B cell (primary cell): ENCODE results near the gene CLEC11A. TPM values are rescaled to one million over a fixed set of nuclear protein-coding genes. Genes with fewer than 3 reads are reported as not detected.

ENCODE experiments used
- ATAC-seq: fragments of 200-7000 bp; cut with Tn5 transposase; one replicate; pipeline ENCODE4 v1.10.0; 2021; ENCODE audit warnings: low read depth, mild to moderate bottlenecking, moderate number of reproducible peaks, moderate library complexity
- CTCF ChIA-PET: fragments of 350-600 bp; sonication (Branson Sonifier 250); formaldehyde crosslinking; loops from one replicate; lab custom pipeline; 2021; ENCODE audit warnings: antibody characterized with exemption, inconsistent platforms; lab: Charles Lee
- POLR2A ChIA-PET: fragments of 350-600 bp; sonication (Branson Sonifier 250); formaldehyde crosslinking; loops from one replicate; lab custom pipeline; 2021; ENCODE audit warnings: antibody characterized with exemption; lab: Charles Lee
- DNase-seq: peaks from one replicate; pipeline ENCODE4 v3.0.0; 2013
- H2AFZ ChIP-seq: 2 replicates; pipeline ENCODE4 v1.6.1; 2012; ENCODE audit warnings: mild to moderate bottlenecking, low read depth, low read length; ENCODE audit not compliant: insufficient read depth, poor library complexity, severe bottlenecking
- H3K27ac ChIP-seq, 2 donors: 1 replicate in 1 of 2; 2 replicates in 1 of 2; pipeline ENCODE4 v1.5.1; 2012 to 2013; ENCODE audit warnings: low read length in 2 of 2, mild to moderate bottlenecking in 2 of 2, moderate library complexity in 1 of 2
- H3K27me3 ChIP-seq, 4 experiments: fragments of 200-600 bp in 1 of 4; sonication (generic) in 1 of 4; replicated peaks in 1 of 4; 1 replicate in 2 of 4; 2 replicates in 2 of 4; pipeline versions ENCODE4 v1.6.1 to v1.7.0; 2013 to 2016; ENCODE audit warnings: low read length in 3 of 4, mild to moderate bottlenecking in 2 of 4, mixed read lengths in 1 of 4, moderate library complexity in 1 of 4; ENCODE audit not compliant: insufficient read depth in 4 of 4, control insufficient read depth in 3 of 4; ENCODE audit errors: control extremely low read depth in 1 of 4
- H3K36me3 ChIP-seq, 2 experiments: replicated peaks in 1 of 2; 1 replicate in 1 of 2; 2 replicates in 1 of 2; pipeline versions ENCODE4 v1.6.1 to v1.7.1; 2013; ENCODE audit warnings: low read length in 1 of 2; ENCODE audit not compliant: insufficient read depth in 2 of 2, control insufficient read depth in 1 of 2; ENCODE audit errors: control extremely low read depth in 1 of 2, extremely low read depth in 1 of 2
- H3K4me1 ChIP-seq, 2 donors: fragments of 200-600 bp in 1 of 2; sonication (generic) in 1 of 2; 1 replicate in 1 of 2; 2 replicates in 1 of 2; pipeline versions ENCODE4 v1.5.1 to v1.6.1; 2013 to 2017; ENCODE audit warnings: low read length in 2 of 2; ENCODE audit not compliant: control insufficient read depth in 2 of 2, insufficient read depth in 2 of 2
- H3K4me2 ChIP-seq: replicated peaks from 2 replicates; pipeline ENCODE3; 2012; ENCODE audit warnings: mild to moderate bottlenecking, low read depth, low read length; ENCODE audit not compliant: poor library complexity, severe bottlenecking
- H3K4me3 ChIP-seq, 5 experiments: fragments of 200-600 bp in 1 of 5; sonication (generic) in 1 of 5; 1 replicate in 3 of 5; 2 replicates in 2 of 5; pipeline versions ENCODE4 v1.5.1 to v1.7.0; 2011 to 2016; ENCODE audit warnings: low read length in 4 of 5, mild to moderate bottlenecking in 4 of 5, low read depth in 2 of 5, control low read depth in 1 of 5, moderate library complexity in 1 of 5; ENCODE audit not compliant: insufficient read depth in 1 of 5; ENCODE audit errors: control extremely low read depth in 1 of 5, extremely low read depth in 1 of 5
- H3K79me2 ChIP-seq: fragments of 200-600 bp; sonication (generic); one replicate; pipeline ENCODE4 v1.6.0; 2016; ENCODE audit warnings: low read length; ENCODE audit not compliant: control insufficient read depth, insufficient read depth
- H3K9ac ChIP-seq: fragments of 200-600 bp; sonication (generic); 2 replicates; pipeline ENCODE4 v1.6.1; 2017; ENCODE audit warnings: mild to moderate bottlenecking, low read length, moderate library complexity
- H3K9me3 ChIP-seq, 3 donors: one replicate each; pipeline versions ENCODE4 v1.6.1 to v1.7.1; 2013; ENCODE audit warnings: low read length in 2 of 3; ENCODE audit not compliant: control insufficient read depth in 2 of 3, insufficient read depth in 1 of 3; ENCODE audit errors: control extremely low read depth in 1 of 3
- H4K20me1 ChIP-seq: 2 replicates; pipeline ENCODE4 v1.6.0; 2012; ENCODE audit warnings: mild to moderate bottlenecking, low read length; ENCODE audit not compliant: insufficient read depth, control insufficient read depth, poor library complexity, severe bottlenecking
- H3K27ac Mint-ChIP-seq: one replicate; pipeline ENCODE4 v1.8.0; 2021; ENCODE audit warnings: mixed read lengths
- H3K27me3 Mint-ChIP-seq: one replicate; pipeline ENCODE4 v1.8.0; 2021; ENCODE audit warnings: mixed read lengths
- H3K4me1 Mint-ChIP-seq: one replicate; pipeline ENCODE4 v1.8.0; 2021; ENCODE audit warnings: mixed read lengths
- H3K4me3 Mint-ChIP-seq: one replicate; pipeline ENCODE4 v1.8.0; 2021; ENCODE audit warnings: mixed read lengths
- H3K9me3 Mint-ChIP-seq: one replicate; pipeline ENCODE4 v1.8.0; 2022; ENCODE audit warnings: mixed read lengths; ENCODE audit not compliant: insufficient read depth
- EZH2 ChIP-seq: IDR thresholded peaks from 2 replicates; pipeline ENCODE4 v1.6.1; 2012; ENCODE audit warnings: borderline replicate concordance, low read depth, mild to moderate bottlenecking, moderate library complexity, low read length; ENCODE audit not compliant: insufficient read depth, poor library complexity, severe bottlenecking
- WGBS: methylation state at CpG from one replicate; pipeline ENCODE4 v1.1.5; 2013; ENCODE audit warnings: missing lambda C conversion rate; ENCODE audit not compliant: insufficient coverage; 5-methylcytosine and 5-hydroxymethylcytosine counted together
- intact Hi-C: fragments of 100-400 bp; cut with micrococcal nuclease; formaldehyde crosslinking; loops from one replicate; pipeline ENCODE4 v1.10.0; 2022
- polyA plus RNA-seq: library from polyadenylated mRNA; depleted of rRNA; stranded (reverse); fragments of >200 nt; gene quantifications from 2 replicates; pipeline ENCODE4 v1.2.3, GENCODE V29; 2012
- total RNA-seq, 2 donors: library from RNA; stranded (reverse); fragments of 120-200 nt in 1 of 2; gene quantifications; 1 replicate in 1 of 2; 2 replicates in 1 of 2; pipeline versions ENCODE4 v1.2.3 to v1.2.4, GENCODE V29; 2013 to 2022
- TF ChIP-seq, protein P1 (sequence below): fragments of 200-600 bp; IDR thresholded peaks from one replicate; pipeline ENCODE4 v1.8.0; 2022; ENCODE audit warnings: antibody characterized with exemption, mild to moderate bottlenecking

The CLEC11A gene
- total and polyA plus RNA-seq, 2 donors (not counting 1 experiment from before 2014, with no cell fraction given), result 0.52 to 1.6 TPM

DNA sequence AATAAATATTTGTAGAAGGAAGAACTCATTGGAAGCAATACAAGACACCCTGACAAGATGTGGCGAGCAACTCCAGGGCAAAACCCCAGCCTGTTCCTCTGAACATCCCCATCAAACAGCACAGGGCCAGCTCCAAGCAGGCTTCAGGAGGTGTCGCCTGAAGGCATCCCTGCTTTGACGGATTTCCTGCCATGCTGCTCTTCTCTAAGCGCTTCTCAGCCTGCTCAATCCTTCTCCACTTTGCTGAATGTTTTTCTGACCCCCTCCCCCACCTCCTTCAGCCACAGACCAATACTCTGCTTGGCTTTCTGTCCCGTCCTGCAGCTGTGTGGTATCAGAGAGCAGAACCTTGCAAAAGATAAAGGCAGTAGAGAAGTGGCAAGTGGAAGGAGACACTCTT lies 45.5 kb upstream of the CLEC11A start:
- Histone ChIP-seq H3K9me3 (peaks cover 0 to 37% (median 2%) of the 10 kb centered on the region in 3 donors), H4K20me1 (no peaks in the 10 kb centered on the region), H2AFZ (no peak overlapping the region), H3K4me3 (no peak overlapping the region), H3K27me3 (peaks cover 0 to 7% (median 0%) of the 10 kb centered on the region in 4 experiments), H3K36me3 (no peaks in the 10 kb centered on the region), H3K27ac (no peak overlapping the region), H3K9ac (no peak overlapping the region), H3K79me2 (no peaks in the 10 kb centered on the region), H3K4me2 (no peak overlapping the region), H3K4me1 (peaks cover 12 to 13% of the 10 kb centered on the region in 2 donors)
- no peak for TF ChIP-seq EZH2
- TF ChIP-seq, protein P1, sequence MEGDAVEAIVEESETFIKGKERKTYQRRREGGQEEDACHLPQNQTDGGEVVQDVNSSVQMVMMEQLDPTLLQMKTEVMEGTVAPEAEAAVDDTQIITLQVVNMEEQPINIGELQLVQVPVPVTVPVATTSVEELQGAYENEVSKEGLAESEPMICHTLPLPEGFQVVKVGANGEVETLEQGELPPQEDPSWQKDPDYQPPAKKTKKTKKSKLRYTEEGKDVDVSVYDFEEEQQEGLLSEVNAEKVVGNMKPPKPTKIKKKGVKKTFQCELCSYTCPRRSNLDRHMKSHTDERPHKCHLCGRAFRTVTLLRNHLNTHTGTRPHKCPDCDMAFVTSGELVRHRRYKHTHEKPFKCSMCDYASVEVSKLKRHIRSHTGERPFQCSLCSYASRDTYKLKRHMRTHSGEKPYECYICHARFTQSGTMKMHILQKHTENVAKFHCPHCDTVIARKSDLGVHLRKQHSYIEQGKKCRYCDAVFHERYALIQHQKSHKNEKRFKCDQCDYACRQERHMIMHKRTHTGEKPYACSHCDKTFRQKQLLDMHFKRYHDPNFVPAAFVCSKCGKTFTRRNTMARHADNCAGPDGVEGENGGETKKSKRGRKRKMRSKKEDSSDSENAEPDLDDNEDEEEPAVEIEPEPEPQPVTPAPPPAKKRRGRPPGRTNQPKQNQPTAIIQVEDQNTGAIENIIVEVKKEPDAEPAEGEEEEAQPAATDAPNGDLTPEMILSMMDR, result no peak
- H3K27me3 Mint-ChIP-seq, result peaks cover 22% of the 10 kb centered on the region
- ChIA-PET POLR2A (no interaction called here), CTCF (interaction anchor here (1.1 kb wide), 1 partner anchor 8 kb away, joined by 3 read pairs; no protein-coding TSS in a partner anchor)
- no peak for ATAC-seq
- H3K9me3 Mint-ChIP-seq, result peaks cover 3% of the 10 kb centered on the region
- no peak for DNase-seq
- peaks cover 18% of the 10 kb centered on the region for H3K4me1 Mint-ChIP-seq
- peak overlapping the region; percentile 59 for H3K27ac Mint-ChIP-seq
- intact Hi-C loops, result no loop called here
- WGBS, result 70% methylated on average over 3 of the region's 5 CpGs
- H3K4me3 Mint-ChIP-seq, result peak overlapping the region; percentile 16

DNA sequence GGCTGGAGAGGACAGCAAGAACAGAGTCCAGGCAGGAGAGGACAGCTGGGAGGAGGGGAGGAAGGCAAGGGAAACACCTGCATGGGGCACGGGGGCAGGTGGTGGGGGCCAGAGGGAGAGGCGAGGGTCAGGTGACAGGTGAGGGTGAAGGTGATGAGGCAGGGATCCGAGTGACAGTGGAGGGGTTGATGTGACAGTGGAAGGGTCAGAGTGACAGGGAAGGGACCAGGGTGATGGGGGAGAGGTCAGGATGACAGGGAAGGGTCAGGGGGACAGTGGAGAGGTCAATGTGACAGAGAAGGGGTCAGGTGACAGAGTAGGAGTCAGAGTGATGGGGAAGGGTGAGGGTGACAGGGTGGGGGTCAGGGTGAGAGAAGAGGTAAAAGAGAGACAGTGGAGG lies 44.8 kb upstream of the CLEC11A start:
- intact Hi-C loops, result no loop called here

More for the DNA sequence above, 44.8 kb upstream of the CLEC11A start:
- H3K36me3 ChIP-seq, result no peaks in the 10 kb centered on the region
- Mint-ChIP-seq H3K9me3 (peaks cover 3% of the 10 kb centered on the region), H3K27ac (peak overlapping the region; percentile 59), H3K4me3 (peak overlapping the region; percentile 16), H3K27me3 (peaks cover 15% of the 10 kb centered on the region), H3K4me1 (peaks cover 18% of the 10 kb centered on the region)
- peaks cover 12 to 13% of the 10 kb centered on the region in 2 donors for H3K4me1 ChIP-seq
- 69% methylated on average over 3 of the region's 3 CpGs for WGBS
- no peak for TF ChIP-seq EZH2
- TF ChIP-seq, protein P1, result no peak
- peaks cover 0 to 37% (median 2%) of the 10 kb centered on the region in 3 donors for H3K9me3 ChIP-seq
- DNase-seq (no peak), ATAC-seq (no peak)
- H3K79me2 ChIP-seq, result no peaks in the 10 kb centered on the region
- H3K9ac ChIP-seq, result no peak overlapping the region
- H3K4me2 ChIP-seq, result no peak overlapping the region
- no peak overlapping the region for H3K4me3 ChIP-seq
- peaks cover 0 to 4% (median 0%) of the 10 kb centered on the region in 4 experiments for H3K27me3 ChIP-seq
- CTCF ChIA-PET, result interaction anchor here (1.1 kb wide), 1 partner anchor 9 kb away, joined by 3 read pairs; no protein-coding TSS in a partner anchor
- no peaks in the 10 kb centered on the region for H4K20me1 ChIP-seq
- H2AFZ ChIP-seq, result no peak overlapping the region
- H3K27ac ChIP-seq, result no peak overlapping the region
- POLR2A ChIA-PET, result no interaction called here
